Endometrial microvascular endothelial cells (primary cell): ENCODE measurements around the gene CDHR1. TPM values are rescaled to one million over a fixed set of nuclear protein-coding genes. Genes with fewer than 3 reads are reported as not detected.
"Not testable (repeated sequence)": the region's sequence is repeated elsewhere in the genome, so short reads cannot be mapped to it uniquely, and the experiment has no call there.

ENCODE experiments used
- in situ Hi-C: cut with HindIII; loops from 2 replicates; pipeline ENCODE4 v1.10.0; 2017; ENCODE audit warnings: low sequenced_read_pairs, low pct_unique_long_range_greater_than_20kb; ENCODE audit errors: inconsistent ontology term
- total RNA-seq: library from RNA; depleted of rRNA; stranded (reverse); fragments of >200 nt; gene quantifications from one replicate; pipeline ENCODE4 v1.2.3, GENCODE V29; 2015; ENCODE audit errors: inconsistent ontology term

The CDHR1 gene
- total RNA-seq: not detected

- in situ Hi-C loops: no loop called here
These were observed at the start of gene CDHR1 for GRCh38 chr10:84194424-84195043. CDHR1 (plus strand) TSS chr10:84194537; CDS start chr10:84194761, 224 bp downstream.

- in situ Hi-C loops: no loop called here
These were observed 47.0 kb upstream of the CDHR1 start for GRCh38 chr10:84147347-84147746.

- in situ Hi-C loops: not testable (repeated sequence)
These were observed 46.2 kb upstream of the CDHR1 start for GRCh38 chr10:84148006-84148597.

- in situ Hi-C loops: no loop called here
These were observed 44.5 kb upstream of the CDHR1 start for GRCh38 chr10:84149854-84150253.

- in situ Hi-C loops: no loop called here
These were observed 41.6 kb upstream of the CDHR1 start for GRCh38 chr10:84152769-84153168.

GRCh38 chr10:84155521-84155920 is 38.8 kb upstream of the CDHR1 start:
- in situ Hi-C loops: no loop called here

- in situ Hi-C loops: no loop called here
These were observed 38.3 kb upstream of the CDHR1 start for GRCh38 chr10:84156009-84156408.

- in situ Hi-C loops: no loop called here
These were observed 37.6 kb upstream of the CDHR1 start for GRCh38 chr10:84156768-84157167.

- in situ Hi-C loops: no loop called here
These were observed 36.3 kb upstream of the CDHR1 start for GRCh38 chr10:84158061-84158460.

- in situ Hi-C loops: no loop called here
These were observed 35.8 kb upstream of the CDHR1 start for GRCh38 chr10:84158550-84158949.

GRCh38 chr10:84159076-84159685 is 35.2 kb upstream of the CDHR1 start:
- in situ Hi-C loops: no loop called here

- in situ Hi-C loops: no loop called here
These were observed 33.5 kb upstream of the CDHR1 start for GRCh38 chr10:84160663-84161362.

GRCh38 chr10:84163996-84164395 is 30.3 kb upstream of the CDHR1 start:
- in situ Hi-C loops: no loop called here

- in situ Hi-C loops: no loop called here
These were observed 29.9 kb upstream of the CDHR1 start for GRCh38 chr10:84164442-84164841.

GRCh38 chr10:84166620-84167288 is 27.6 kb upstream of the CDHR1 start:
- in situ Hi-C loops: no loop called here

GRCh38 chr10:84167289-84167653 is 27.1 kb upstream of the CDHR1 start:
- in situ Hi-C loops: not testable (repeated sequence)

- in situ Hi-C loops: not testable (repeated sequence)
These were observed 26.0 kb upstream of the CDHR1 start for GRCh38 chr10:84168382-84168781.

- in situ Hi-C loops: not testable (repeated sequence)
These were observed 23.1 kb upstream of the CDHR1 start for GRCh38 chr10:84171237-84171636.

- in situ Hi-C loops: not testable (repeated sequence)
These were observed 22.5 kb upstream of the CDHR1 start for GRCh38 chr10:84171700-84172466.
